Activated CD4-positive, CD25-positive, alpha-beta regulatory T cell treated with anti-CD3 and anti-CD28 coated beads, Interleukin-2, amount 50 U/mL, for 24 hours (primary cell): ENCODE results near the gene CCDC12.

Source experiments
- ATAC-seq, 2 donors: fragments of 150-1000 bp; cut with Tn5 transposase; one replicate each; pipeline ENCODE4 v1.10.0; 2021; ENCODE audit warnings: mild to moderate bottlenecking in 1 of 2, moderate library complexity in 1 of 2

CCDC12 gene

DNA sequence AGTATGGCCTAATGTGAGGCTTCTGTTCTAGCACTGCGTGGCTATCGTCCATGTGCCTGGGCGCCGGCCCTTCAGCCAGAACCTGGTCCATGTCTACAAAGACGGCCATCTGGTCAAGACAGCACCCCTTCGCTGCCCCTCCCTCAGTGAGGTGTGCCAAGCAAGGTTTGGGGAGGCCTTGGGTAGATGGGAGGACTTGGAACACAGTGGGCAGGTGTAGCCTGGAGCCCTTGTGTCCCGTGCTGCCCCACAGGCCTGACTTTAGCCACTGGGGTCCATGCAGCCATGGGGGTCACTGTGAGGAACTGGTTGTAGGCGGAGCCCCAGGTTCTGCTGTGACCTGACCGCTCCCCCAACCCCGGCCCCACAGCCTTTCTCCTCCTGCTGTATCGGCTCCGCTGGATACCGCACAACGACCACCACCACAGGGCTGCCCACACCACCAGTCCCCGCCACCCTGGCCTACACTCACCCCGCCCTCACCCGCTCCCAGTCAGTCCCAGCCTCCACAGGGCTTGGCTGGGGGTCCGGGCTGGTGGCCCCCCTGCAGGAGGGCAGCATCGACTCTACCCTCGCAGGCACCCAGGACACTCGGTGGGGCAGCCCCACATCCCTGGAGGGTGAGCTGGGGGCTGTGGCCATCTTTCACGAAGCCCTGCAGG lies 19.5 kb upstream of the CCDC12 start:
- no peak for ATAC-seq

DNA sequence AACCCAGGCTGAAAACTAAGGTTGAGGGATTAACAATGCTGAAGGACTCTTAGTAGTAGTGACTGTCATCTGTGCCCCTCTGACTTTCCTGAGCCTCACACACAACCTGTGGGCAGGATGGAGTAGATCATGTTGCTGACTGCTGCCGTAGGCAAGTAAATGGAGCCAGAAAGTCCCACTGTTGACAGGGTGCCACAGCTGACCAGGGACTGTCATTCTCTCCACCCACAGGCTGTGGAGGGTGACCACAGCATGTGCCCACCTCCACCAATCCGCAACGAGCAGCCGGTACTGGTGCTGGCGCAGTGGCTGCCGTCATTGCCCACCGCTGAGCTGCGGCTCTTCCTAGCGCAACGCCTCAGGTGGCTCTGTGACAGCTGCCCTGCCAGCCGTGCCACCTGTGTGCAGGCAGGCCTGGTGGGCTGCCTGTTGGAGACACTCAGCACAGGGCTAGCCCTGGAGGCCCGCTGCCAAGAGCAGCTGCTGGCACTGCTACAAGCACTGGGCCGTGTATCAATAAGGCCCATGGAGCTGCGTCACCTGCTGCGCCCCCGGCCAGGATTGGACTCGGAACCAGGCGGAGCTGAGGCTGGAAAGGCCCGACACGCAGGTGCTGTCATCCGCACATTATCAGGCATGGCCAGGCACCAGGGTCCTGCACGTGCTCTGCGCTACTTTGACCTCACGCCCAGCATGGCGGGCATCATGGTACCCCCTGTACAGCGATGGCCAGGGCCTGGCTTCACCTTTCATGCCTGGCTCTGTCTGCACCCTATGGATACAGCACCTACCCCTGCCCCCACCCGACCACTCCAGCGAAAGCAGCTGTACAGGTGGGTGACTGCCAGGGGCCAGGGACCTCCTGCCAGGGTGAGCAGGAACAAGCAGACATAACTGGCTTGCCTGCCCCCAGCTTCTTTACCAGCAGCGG lies 18.5 kb upstream of the CCDC12 start:
- no peak for ATAC-seq

DNA sequence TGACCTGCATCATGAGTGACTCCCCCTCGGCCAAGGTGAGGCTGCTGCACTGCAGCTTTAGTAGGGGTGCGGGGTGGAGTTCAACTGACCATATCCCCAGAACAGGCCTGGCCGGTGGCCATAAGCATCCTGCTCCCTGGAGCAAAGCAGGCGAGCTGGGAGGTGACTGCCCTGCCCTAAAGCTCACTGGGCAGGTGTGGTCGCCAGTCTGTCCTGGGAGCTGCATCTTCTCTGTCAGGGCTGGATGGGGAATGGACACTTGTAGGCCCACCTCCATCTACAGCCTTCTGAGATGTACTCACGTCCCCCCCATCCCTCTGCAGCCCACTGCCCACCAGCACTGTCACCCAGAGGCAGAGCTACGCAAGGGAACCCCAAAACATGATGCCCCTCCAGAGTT lies 17.4 kb upstream of the CCDC12 start:
- no peak for ATAC-seq

DNA sequence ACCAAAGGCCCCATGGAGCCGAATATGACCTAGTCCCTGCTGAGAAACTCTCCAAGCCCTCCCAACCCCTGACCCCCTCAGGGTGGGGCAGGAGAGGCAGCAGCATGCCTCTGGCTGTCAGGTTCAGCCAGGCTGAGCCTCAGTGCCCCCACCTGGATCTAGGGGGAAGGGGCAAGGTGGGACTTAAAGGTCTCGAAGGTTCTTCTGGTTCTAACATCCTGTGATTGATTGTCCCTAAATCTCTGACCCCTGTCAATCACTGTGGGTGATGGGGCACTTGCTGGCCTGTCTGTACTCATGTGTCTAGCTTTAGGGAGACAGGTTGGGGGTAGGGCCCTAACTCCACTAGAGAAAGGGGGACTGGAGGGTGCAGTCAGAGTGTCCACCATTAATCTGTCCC lies 16.7 kb upstream of the CCDC12 start:
- no peak for ATAC-seq

DNA sequence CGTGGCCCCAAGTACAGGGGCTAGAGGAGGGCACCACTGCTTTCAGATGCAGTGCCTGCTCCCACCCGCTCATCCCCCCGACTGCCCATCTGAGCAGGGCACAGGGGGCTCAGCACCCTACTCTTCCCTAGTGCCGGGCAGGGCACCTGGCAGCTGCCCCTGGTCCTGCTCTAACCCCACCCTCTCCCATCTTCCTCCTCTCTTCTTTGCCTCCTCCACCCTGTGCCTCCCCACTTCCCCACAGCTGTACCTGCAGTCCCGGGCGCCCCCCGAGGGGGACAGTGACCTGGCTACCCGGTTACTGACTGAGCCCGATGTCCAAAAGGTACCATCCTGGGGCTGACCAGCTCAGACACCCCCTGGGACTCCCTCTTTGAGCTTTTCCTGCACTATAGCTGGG lies 15.7 kb upstream of the CCDC12 start:
- no peak for ATAC-seq

DNA sequence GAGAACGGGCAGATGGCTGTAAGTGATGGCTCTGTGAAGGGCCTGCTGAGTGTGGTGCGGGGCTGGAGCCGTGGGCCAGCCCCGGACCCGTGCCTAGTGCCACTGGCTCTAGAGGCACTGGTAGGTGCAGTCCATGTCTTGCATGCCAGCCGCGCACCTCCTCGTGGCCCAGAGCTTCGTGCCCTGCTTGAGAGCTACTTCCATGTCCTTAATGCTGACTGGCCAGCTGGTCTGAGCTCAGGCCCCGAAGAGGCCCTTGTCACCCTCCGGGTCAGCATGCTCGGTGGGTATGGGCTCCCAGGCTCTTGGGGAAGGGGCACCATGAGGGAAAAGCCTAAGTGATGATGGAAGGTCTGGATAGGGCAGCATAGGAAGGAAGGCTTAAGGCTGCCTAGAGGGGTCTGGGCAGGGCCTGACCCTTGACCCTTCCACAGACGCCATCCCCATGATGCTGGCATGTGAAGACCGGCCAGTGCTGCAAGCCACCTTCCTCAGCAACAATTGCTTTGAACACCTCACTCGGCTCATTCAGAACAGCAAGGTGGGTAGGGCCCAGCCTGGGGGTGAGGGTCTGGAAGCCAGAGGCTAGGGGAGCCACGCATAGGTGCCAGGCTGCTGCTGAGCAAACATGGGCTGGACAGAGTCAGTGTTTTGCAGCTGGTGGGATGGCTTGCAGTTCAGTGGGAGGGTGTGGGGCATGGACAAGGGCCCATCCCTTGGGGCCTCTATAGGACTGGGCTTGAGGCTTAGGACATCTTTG lies 15.0 kb upstream of the CCDC12 start:
- no peak for ATAC-seq

DNA sequence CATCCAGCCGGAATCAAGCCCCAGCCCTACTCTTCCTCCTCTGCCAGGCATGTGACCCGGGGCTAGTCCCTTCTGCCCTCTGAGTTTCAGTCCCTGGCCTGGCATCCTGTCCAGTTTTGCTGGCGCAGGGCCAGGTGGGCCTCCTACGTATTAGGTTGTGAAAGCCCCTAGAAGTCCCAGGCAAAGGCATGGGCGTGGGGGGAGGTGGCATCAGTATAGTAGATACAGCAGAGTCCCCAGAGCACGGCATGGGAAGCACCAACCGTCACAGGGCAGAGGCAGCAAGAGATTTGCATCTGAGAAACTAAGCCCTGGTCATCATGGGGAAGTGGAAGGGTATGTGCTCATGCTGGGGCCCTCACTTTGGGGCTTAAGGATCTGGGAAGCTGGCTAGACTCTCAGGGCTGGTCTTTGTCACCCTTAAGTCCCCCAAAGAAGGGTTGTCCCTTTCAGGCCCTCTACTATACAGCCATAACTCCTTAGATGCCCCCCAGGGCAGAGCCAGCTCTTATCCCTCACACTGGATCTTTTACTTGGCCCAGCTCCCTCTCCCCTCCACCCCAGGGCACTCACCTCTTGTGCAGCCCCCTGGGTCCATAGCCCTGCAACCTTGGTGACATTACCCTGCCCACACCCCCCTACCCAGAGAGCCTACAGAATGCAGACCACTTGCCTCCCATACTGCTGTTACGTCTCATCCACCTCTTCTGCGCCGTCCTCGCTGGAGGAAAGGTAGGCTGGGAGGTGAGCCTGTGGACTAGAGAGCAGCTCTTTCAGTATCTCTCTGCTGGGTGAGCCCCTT lies 14.2 kb upstream of the CCDC12 start:
- ATAC-seq = no peak

DNA sequence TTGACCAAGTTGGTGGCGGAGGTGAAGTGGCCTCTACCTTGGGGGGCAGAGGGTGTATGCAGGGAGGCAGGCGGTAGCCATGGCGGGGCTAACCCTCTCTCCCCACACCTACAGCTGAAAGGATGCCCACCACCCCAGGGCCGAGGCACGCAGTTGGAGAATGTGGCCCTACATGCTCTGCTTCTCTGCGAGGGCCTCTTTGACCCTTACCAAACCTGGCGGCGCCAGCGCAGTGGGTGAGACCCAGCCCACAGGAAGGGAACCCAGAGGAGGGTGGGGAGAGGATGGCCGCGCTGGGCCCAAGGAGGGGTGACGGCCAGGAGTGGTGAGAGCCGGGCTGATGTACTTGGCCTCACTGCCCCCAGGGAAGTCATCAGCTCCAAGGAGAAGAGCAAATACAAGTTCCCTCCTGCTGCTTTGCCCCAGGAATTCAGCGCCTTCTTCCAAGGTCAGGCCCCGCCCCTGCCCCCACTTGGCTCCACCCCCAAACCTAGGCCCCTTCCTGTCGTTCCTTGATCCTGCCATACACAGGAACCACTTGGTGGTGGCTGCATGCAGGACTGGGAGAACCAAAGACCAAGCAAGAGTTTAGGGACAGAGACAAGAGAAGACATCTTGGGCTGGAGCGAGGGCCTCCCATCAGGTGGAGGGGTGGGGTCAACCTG lies 12.7 kb upstream of the CCDC12 start:
- ATAC-seq = no peak

DNA sequence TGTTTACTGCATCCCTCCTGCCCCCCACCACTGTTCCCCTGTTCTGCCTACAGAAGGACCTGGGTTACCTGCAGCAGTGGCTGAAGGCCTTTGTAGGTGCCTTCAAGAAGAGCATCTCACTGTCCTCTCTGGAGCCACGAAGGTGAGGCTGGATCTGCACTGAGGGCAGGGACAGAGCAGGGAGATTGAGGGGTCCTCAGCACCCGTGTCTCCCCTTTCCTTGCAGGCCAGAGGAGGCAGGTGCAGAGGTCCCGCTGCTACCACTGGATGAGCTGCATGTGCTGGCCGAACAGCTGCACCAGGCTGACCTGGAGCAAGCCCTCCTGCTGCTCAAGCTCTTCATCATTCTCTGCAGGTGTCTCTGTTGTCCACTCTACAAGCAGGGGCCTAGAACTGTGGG lies 12.1 kb upstream of the CCDC12 start:
- no peak for ATAC-seq

DNA sequence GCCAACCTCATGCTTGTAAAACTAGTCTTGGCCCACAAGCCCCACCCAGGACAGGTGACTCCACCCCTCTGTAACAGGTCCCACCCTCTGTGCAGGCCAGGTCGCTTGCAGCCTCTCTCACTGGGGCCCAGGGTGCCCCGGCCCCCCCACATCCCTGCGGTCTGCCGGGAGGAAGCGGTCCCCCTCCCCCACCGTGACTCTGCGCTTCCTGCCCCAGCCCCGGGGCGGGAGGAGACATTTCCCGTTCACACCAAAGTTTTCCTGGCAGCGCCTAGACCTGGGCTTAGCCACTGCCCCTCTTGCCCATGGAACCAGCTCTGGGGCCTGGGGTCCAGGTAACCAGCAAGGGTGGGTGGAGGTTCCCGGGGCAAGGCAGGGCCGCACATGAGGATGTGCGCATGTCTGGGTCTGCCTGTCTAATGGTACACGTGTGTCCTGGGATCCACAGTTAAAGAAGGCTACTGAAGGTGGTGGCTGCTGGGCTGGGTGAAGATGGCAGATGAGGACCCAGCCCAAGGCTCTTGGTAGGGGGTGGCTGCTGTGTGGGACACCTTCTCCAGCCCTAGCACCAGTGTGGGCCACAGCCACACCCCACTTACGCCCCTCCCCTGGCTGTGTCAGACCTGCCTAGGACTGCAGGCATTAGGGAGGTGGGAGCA lies 11.3 kb upstream of the CCDC12 start:
- ATAC-seq = peak; percentile 96 to 97

DNA sequence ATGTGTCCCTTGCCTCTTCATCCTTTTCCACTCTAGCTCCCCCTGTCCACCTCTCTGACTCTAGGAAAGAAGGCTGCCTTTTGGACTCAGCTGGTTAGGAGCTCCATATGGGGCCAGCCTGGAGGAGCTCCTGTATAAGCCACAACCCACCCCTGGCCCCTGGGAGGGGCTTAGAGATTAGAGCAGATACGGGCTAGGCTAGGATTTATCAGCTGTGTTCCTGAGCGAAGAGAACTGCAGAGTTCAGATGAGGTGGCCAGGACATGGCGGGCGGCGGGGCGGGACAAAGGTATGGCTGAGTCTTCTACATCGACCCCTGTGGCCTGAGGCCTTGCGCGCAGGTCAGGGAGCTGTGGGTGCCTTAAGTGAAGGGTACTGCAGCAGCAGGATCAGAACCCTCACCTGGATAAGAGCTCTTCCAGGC lies 10.8 kb upstream of the CCDC12 start:
- ATAC-seq = peak; percentile 3 to 5

DNA sequence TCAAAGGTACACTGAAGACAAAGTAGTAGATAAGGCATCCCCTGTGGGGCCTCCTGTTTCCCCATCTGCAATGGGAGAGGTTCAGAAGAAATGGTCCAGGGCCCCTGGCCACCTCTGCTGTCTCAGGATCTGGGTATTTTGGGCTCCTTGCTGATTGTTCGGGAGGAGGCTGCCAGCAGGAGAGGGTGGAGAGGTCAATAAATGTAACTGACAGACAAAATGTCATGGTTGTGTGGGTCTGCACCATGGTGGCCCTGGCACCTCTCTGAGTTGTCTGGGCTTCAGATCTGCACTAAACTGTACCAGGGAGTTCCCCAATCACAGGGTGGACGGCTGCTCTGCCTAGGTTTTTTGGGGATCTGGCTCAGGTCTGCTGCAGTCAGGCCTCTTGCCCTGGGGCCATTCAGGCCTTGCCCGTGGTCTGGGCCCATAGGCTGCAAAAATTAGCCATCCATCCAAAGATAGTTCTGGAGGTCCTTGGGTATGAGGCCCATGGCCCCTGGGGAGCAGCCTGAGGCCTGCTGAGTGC lies 10.3 kb upstream of the CCDC12 start:
- ATAC-seq = no peak

DNA sequence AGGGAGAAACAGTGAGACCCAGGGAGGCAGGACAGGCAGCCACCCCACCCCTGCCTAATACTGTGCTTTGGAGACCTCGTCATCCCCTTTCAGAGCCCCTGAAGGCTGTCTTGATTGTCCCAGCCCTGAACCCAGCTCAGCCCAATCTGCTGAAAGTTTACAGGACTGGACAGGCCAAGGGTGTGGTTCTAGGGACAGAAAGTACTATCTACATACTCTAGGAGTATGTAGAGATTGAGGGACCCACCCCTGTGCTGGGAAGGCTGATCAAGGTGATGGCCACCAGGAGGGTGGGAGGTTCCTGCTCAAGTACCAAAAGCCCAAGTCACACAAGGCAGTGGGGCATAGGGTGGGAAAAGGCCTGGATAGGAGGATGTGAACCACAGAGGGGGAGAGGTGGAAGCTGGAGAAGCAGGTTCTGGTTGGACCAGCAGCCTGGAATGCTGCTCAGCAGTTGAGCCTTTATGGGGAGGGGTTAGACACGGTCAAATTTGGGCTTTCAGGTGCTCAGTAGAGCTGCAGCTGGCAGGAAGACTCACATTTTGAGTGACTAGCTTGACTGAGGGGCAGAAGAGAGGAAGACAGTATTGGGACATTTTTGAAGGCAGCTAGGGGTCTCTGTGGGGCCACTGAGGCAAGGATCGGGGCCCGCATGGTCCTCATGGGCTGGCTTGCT lies 9.6 kb upstream of the CCDC12 start:
- no peak for ATAC-seq

DNA sequence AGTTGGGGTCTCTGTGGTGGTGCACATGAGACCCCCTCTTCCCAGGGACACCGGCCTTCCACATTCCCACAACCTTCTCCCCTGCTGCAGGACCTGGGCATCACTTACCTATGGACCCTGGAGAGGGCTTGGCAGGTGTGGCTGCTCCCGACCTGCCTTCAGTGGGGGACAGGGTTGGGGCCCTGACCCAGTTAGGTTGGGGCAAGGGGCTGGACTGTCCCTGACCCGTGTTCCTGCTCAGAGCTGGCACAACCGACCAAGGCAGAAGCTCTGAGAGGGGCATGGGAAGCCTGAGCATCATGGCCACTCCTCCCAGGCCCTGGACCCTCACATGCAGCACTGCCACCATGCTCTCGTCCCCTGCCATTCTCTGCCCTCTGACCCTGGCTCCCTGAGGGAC lies 9.0 kb upstream of the CCDC12 start:
- no peak for ATAC-seq

DNA sequence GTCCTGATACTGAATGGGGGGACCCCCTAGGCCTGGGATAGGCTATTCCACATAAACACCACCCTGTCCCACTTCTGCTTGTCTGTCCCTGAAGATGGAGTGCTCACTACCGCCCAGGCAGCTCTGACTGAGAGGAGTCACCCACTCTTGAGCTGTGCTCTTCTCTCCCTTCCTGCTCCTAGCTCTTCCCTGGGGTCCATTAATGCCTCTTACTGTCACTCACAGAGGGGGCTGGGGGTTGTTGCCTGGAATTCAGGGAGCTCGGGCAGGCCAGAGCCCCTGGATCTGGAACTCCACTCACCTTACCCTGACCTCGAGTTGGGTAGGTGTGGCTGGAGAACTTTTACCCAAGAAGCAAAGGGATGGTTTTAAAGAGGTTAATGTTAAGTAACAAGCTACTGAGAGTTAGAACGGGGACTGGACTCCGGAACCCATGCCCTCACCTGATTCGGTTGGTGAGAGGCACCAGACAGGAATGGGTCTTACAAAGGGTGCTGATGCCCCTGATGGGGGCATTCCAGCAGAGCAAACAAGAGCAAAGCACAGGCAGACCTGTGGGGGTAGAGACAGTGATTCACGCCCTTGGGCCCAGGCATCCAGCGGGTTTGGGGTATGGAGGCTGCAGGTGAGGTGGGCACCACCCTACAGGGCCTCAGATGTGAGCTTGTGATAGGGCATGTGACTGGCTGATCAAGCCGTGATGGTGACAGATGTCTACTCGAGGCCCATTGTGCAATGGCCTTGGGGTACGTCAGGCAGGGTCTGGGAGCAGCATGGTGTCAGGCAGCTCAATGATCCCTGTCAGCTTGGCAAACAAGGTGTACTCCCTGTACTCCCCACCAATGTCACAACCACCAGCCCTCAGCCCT lies 8.3 kb upstream of the CCDC12 start:
- no peak for ATAC-seq

DNA sequence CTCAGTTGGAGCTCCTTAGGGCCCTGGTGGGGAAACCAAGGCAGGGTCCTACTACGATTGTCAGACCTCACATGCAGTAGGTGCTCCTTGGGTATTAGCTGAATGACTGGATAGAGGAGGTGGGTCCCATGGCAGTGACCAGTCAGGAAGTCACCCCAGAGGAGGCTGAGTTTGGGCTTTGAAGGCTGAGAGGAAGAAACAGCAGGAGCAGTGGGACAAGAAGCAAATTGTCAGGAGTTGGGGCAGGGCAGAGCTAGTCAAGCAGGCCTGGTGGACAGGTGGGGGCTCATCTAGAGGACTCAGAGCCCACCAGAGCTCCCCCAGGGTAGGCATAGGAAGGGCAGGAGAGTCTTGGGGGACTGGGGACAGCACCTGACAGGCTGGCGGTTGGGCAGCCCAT lies 6.0 kb upstream of the CCDC12 start:
- no peak for ATAC-seq

DNA sequence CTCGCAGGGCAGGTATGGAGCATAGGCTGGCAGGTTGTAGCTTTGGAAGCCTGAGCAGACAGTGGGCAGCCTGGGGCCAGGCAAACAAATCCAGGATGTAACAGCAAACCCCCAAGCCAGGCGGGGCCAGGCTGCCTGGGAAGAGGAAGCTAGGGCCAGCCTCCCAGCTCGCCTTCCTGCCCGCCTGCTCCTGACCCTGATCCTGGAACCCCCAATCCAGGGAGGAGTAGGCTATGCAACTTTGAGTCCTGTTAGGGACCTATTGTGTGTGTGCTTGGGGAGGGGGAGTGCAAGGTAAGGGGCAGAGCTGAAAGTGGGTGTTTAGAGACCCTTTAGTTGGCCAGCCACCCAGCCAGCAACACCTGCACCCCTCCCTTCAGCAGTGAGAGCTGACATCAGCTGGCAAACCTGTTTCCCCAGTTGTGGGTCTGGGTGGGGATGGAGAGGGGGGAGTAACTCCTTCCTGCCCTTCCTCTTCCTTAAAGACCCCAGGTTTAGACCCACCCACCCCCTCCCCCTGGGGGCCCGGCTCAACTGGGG lies 5.5 kb upstream of the CCDC12 start:
- no peak for ATAC-seq

DNA sequence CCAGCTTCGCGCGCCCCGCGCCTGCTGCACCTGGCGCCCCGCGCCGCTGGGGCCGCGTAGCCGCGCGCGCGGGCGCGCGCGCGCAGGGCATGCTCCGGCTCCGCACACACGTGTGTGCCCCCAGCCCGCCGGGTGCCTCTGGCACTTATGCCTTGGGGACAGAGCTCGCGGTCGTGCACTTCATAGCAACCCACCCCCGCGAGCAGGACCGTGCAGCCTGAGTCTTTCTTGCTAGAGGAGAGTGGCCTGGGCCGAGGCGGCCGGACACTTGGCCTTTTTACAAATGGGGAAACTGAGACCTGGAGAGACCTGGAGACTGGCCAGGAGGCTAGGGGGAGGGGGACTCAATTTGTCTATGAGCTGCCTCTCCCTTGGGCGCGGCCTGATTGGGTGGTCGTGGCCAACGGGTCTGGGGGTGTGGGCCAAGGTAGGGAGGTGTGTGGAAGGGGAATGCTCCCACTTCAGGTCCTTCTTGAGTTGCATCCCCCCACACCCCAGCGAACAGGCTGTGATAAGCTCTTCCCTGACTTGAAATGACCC lies 3.5 kb upstream of the CCDC12 start:
- peak; percentile 4 to 5 for ATAC-seq
